Neural progenitor cell (in vitro differentiated cells): ENCODE measurements around the gene C20orf204. TPM values are rescaled to one million over a fixed set of nuclear protein-coding genes. Genes with fewer than 3 reads are reported as not detected.

Source experiments
- DNase-seq: peaks from one replicate; pipeline ENCODE4 v3.0.0-alpha.2; 2016; ENCODE audit warnings: low spot score
- H2AFZ ChIP-seq: fragments of 200-600 bp; sonication (generic); replicated peaks from 2 replicates; pipeline ENCODE4 v1.6.1; 2016; ENCODE audit warnings: antibody characterized with exemption
- H3F3A ChIP-seq: fragments of 200-600 bp; sonication (generic); 2 replicates; pipeline ENCODE4 v1.6.1; 2016; ENCODE audit warnings: antibody characterized with exemption, low read depth
- H3K27ac ChIP-seq: fragments of 200-600 bp; sonication (generic); 2 replicates; pipeline ENCODE4 v1.5.1; 2016; ENCODE audit warnings: mild to moderate bottlenecking
- H3K27me3 ChIP-seq: fragments of 200-600 bp; sonication (generic); 2 replicates; pipeline ENCODE4 v1.6.1; 2016; ENCODE audit warnings: mild to moderate bottlenecking, moderate library complexity
- H3K36me3 ChIP-seq: fragments of 200-600 bp; sonication (generic); 2 replicates; pipeline ENCODE4 v1.5.1; 2016
- H3K4me1 ChIP-seq: fragments of 200-600 bp; sonication (generic); 2 replicates; pipeline ENCODE4 v1.6.1; 2016; ENCODE audit warnings: mixed run types
- H3K4me2 ChIP-seq: fragments of 200-600 bp; sonication (generic); 2 replicates; pipeline ENCODE4 v1.6.1; 2016
- H3K4me3 ChIP-seq: fragments of 200-600 bp; sonication (generic); 2 replicates; pipeline ENCODE4 v1.5.1; 2016
- H3K79me2 ChIP-seq: fragments of 200-600 bp; sonication (generic); 2 replicates; pipeline ENCODE4 v1.6.1; 2016; ENCODE audit warnings: low read depth
- H3K9ac ChIP-seq: fragments of 200-600 bp; sonication (generic); 2 replicates; pipeline ENCODE4 v1.6.1; 2016
- H3K9me3 ChIP-seq: fragments of 200-600 bp; sonication (generic); 2 replicates; pipeline ENCODE4 v1.5.1; 2016; ENCODE audit warnings: low read depth
- H4K20me1 ChIP-seq: fragments of 200-600 bp; sonication (generic); 2 replicates; pipeline ENCODE4 v1.6.1; 2016; ENCODE audit warnings: low read depth
- H3K27ac Mint-ChIP-seq: 3 replicates; pipeline ENCODE4 v1.8.0; 2021; ENCODE audit warnings: mixed read lengths
- H3K27me3 Mint-ChIP-seq: 2 replicates; pipeline ENCODE4 v1.8.0; 2022; ENCODE audit warnings: low read depth, mild to moderate bottlenecking, inconsistent platforms, moderate library complexity, mixed read lengths; ENCODE audit not compliant: insufficient read depth
- H3K36me3 Mint-ChIP-seq: 3 replicates; pipeline ENCODE4 v1.8.0; 2021; ENCODE audit warnings: mixed read lengths
- H3K4me1 Mint-ChIP-seq: 3 replicates; pipeline ENCODE4 v1.8.0; 2021; ENCODE audit warnings: mixed read lengths
- H3K4me3 Mint-ChIP-seq: 3 replicates; pipeline ENCODE4 v1.8.0; 2021; ENCODE audit warnings: mild to moderate bottlenecking, moderate library complexity, mixed read lengths
- H3K9me3 Mint-ChIP-seq: 3 replicates; pipeline ENCODE4 v1.8.0; 2020; ENCODE audit warnings: mixed read lengths
- CTCF ChIP-seq: fragments of 200-600 bp; sonication (generic); IDR thresholded peaks from 2 replicates; pipeline ENCODE4 v1.5.1; 2017; ENCODE audit warnings: antibody characterized with exemption, mild to moderate bottlenecking
- EZH2 ChIP-seq: fragments of 200-600 bp; sonication (generic); IDR thresholded peaks from 2 replicates; pipeline ENCODE4 v1.6.1; 2017; ENCODE audit warnings: antibody characterized with exemption, mild to moderate bottlenecking, moderate library complexity
- EZH2phosphoT487 ChIP-seq: fragments of 200-600 bp; sonication (generic); IDR thresholded peaks from 2 replicates; pipeline ENCODE4 v1.6.1; 2017; ENCODE audit warnings: antibody characterized with exemption
- total RNA-seq: library from RNA; depleted of rRNA; stranded (reverse); fragments of >200 nt; gene quantifications from 2 replicates; pipeline ENCODE4 v1.2.3, GENCODE V29; 2015; ENCODE audit warnings: low replicate concordance

C20orf204 gene
- total RNA-seq, 1 donor from 2014 or later: 0.04 TPM

- H3K4me3 ChIP-seq: no peak overlapping the region
- H3K4me1 Mint-ChIP-seq: no peaks in the 10 kb centered on the region
- DNase-seq: no peak
- no peak for TF ChIP-seq EZH2
- TF ChIP-seq CTCF: no peak
- no peak for TF ChIP-seq EZH2phosphoT487
- no peaks in the 10 kb centered on the region for H3K79me2 ChIP-seq
- H3K9ac ChIP-seq: no peak overlapping the region
- H3K27ac ChIP-seq: no peak overlapping the region
- H3K4me1 ChIP-seq: no peaks in the 10 kb centered on the region
- no peaks in the 10 kb centered on the region for H3K36me3 ChIP-seq
- no peak overlapping the region for H3K27ac Mint-ChIP-seq
- peaks cover 35% of the 10 kb centered on the region for H3K36me3 Mint-ChIP-seq
- peaks cover 9% of the 10 kb centered on the region for H3K9me3 Mint-ChIP-seq
- H3F3A ChIP-seq: peaks cover 9% of the 10 kb centered on the region
- H3K27me3 Mint-ChIP-seq: peaks cover 3% of the 10 kb centered on the region
- no peaks in the 10 kb centered on the region for H3K9me3 ChIP-seq
- no peak overlapping the region for H3K4me2 ChIP-seq
- H4K20me1 ChIP-seq: peaks cover 28% of the 10 kb centered on the region
- no peaks in the 10 kb centered on the region for H3K27me3 ChIP-seq
- H3K4me3 Mint-ChIP-seq: no peak overlapping the region
- H2AFZ ChIP-seq: no peak overlapping the region
Measured at GRCh38 chr20:64003960-64004725, 31.8 kb upstream of the C20orf204 start.

- H3F3A ChIP-seq: no peaks in the 10 kb centered on the region
- Mint-ChIP-seq H3K4me3 (no peak overlapping the region), H3K9me3 (peaks cover 10% of the 10 kb centered on the region), H3K27ac (no peak overlapping the region), H3K27me3 (peaks cover 6% of the 10 kb centered on the region), H3K36me3 (peaks cover 40% of the 10 kb centered on the region), H3K4me1 (no peaks in the 10 kb centered on the region)
- no peaks in the 10 kb centered on the region for H3K9me3 ChIP-seq
- TF ChIP-seq CTCF: no peak
- no peak for TF ChIP-seq EZH2
- TF ChIP-seq EZH2phosphoT487: no peak
- peaks cover 18% of the 10 kb centered on the region for H4K20me1 ChIP-seq
- H2AFZ ChIP-seq: no peak overlapping the region
- H3K4me2 ChIP-seq: no peak overlapping the region
- H3K4me3 ChIP-seq: no peak overlapping the region
- H3K79me2 ChIP-seq: no peaks in the 10 kb centered on the region
- H3K36me3 ChIP-seq: no peaks in the 10 kb centered on the region
- DNase-seq: no peak
- H3K4me1 ChIP-seq: no peaks in the 10 kb centered on the region
- H3K9ac ChIP-seq: no peak overlapping the region
- H3K27ac ChIP-seq: no peak overlapping the region
- no peaks in the 10 kb centered on the region for H3K27me3 ChIP-seq
Measured at GRCh38 chr20:64005394-64005793, 30.6 kb upstream of the C20orf204 start.

- Mint-ChIP-seq H3K4me1 (no peaks in the 10 kb centered on the region), H3K27me3 (peaks cover 6% of the 10 kb centered on the region), H3K4me3 (no peak overlapping the region), H3K36me3 (peaks cover 48% of the 10 kb centered on the region), H3K27ac (no peak overlapping the region), H3K9me3 (peaks cover 10% of the 10 kb centered on the region)
- no peaks in the 10 kb centered on the region for H3F3A ChIP-seq
- H3K9me3 ChIP-seq: no peaks in the 10 kb centered on the region
- H3K4me3 ChIP-seq: no peak overlapping the region
- DNase-seq: no peak
- H3K4me2 ChIP-seq: no peak overlapping the region
- TF ChIP-seq EZH2phosphoT487 (no peak), CTCF (no peak), EZH2 (no peak)
- no peak overlapping the region for H2AFZ ChIP-seq
- H3K27me3 ChIP-seq: no peaks in the 10 kb centered on the region
- H3K4me1 ChIP-seq: no peaks in the 10 kb centered on the region
- H3K79me2 ChIP-seq: no peaks in the 10 kb centered on the region
- H3K36me3 ChIP-seq: no peaks in the 10 kb centered on the region
- peaks cover 18% of the 10 kb centered on the region for H4K20me1 ChIP-seq
- H3K9ac ChIP-seq: no peak overlapping the region
- H3K27ac ChIP-seq: no peak overlapping the region
Measured at GRCh38 chr20:64006490-64006889, 29.5 kb upstream of the C20orf204 start.
